Type B pancreatic cell (in vitro differentiated cells): ENCODE measurements around the gene MED12L. TPM values are rescaled to one million over a fixed set of nuclear protein-coding genes. Genes with fewer than 3 reads are reported as not detected.

ENCODE experiments used
- DNase-seq: peaks from one replicate; pipeline ENCODE4 v3.0.0; 2021; ENCODE audit warnings: mixed read lengths; ENCODE audit not compliant: unreplicated experiment; ENCODE audit errors: extremely low spot score
- H3K27ac Mint-ChIP-seq: 2 replicates; pipeline ENCODE4 v1.8.0; 2021; ENCODE audit warnings: mild to moderate bottlenecking, mixed read lengths
- H3K27me3 Mint-ChIP-seq: 2 replicates; pipeline ENCODE4 v1.8.0; 2021; ENCODE audit warnings: mixed read lengths
- H3K36me3 Mint-ChIP-seq: 2 replicates; pipeline ENCODE4 v1.8.0; 2021; ENCODE audit warnings: mixed read lengths
- H3K4me1 Mint-ChIP-seq: one replicate; pipeline ENCODE4 v1.8.0; 2021; ENCODE audit warnings: mixed read lengths; ENCODE audit not compliant: unreplicated experiment
- H3K4me3 Mint-ChIP-seq: 2 replicates; pipeline ENCODE4 v1.8.0; 2021; ENCODE audit warnings: mild to moderate bottlenecking, mixed read lengths
- H3K9me3 Mint-ChIP-seq: 2 replicates; pipeline ENCODE4 v1.8.0; 2021; ENCODE audit warnings: mixed read lengths
- CTCF ChIP-seq: fragments of 200-600 bp; sonication (generic); conservative IDR thresholded peaks from 2 replicates; pipeline ENCODE4 v1.5.0; 2021; ENCODE audit warnings: antibody characterized with exemption, mild to moderate bottlenecking
- total RNA-seq: library from RNA; stranded (reverse); gene quantifications from 2 replicates; pipeline ENCODE4 v1.2.1, GENCODE V29; 2021; ENCODE audit warnings: low replicate concordance

The MED12L gene
- total RNA-seq, 1 donor from 2014 or later = 6.4 TPM

GRCh38 chr3:151309566-151309965, 224.1 kb downstream of the MED12L start:
- Mint-ChIP-seq H3K4me1 (peaks cover 5% of the 10 kb centered on the region), H3K36me3 (no peaks in the 10 kb centered on the region), H3K4me3 (no peak overlapping the region), H3K27me3 (no peaks in the 10 kb centered on the region), H3K27ac (no peak overlapping the region), H3K9me3 (no peaks in the 10 kb centered on the region)
- DNase-seq = no peak
- TF ChIP-seq CTCF = no peak

- Mint-ChIP-seq H3K27me3 (no peaks in the 10 kb centered on the region), H3K4me1 (no peaks in the 10 kb centered on the region), H3K36me3 (no peaks in the 10 kb centered on the region), H3K4me3 (no peak overlapping the region), H3K9me3 (no peaks in the 10 kb centered on the region), H3K27ac (no peak overlapping the region)
- no peak for DNase-seq
- TF ChIP-seq CTCF = no peak
Measured at GRCh38 chr3:151312972-151313371, 227.5 kb downstream of the MED12L start.

- DNase-seq = no peak
- H3K9me3 Mint-ChIP-seq = no peaks in the 10 kb centered on the region
- TF ChIP-seq CTCF = no peak
- H3K27ac Mint-ChIP-seq = no peak overlapping the region
- peak overlapping the region; percentile 80 for H3K4me3 Mint-ChIP-seq
- H3K27me3 Mint-ChIP-seq = no peaks in the 10 kb centered on the region
- no peaks in the 10 kb centered on the region for H3K4me1 Mint-ChIP-seq
- no peaks in the 10 kb centered on the region for H3K36me3 Mint-ChIP-seq
Measured at GRCh38 chr3:151314137-151314536, 228.7 kb downstream of the MED12L start.

- Mint-ChIP-seq H3K36me3 (no peaks in the 10 kb centered on the region), H3K27ac (peak overlapping the region; percentile 97), H3K4me3 (peak overlapping the region; percentile 80), H3K9me3 (no peaks in the 10 kb centered on the region), H3K4me1 (no peaks in the 10 kb centered on the region), H3K27me3 (no peaks in the 10 kb centered on the region)
- DNase-seq = no peak
- no peak for TF ChIP-seq CTCF
Measured at GRCh38 chr3:151314593-151314992, 229.1 kb downstream of the MED12L start.

- TF ChIP-seq CTCF = no peak
- Mint-ChIP-seq H3K4me1 (no peaks in the 10 kb centered on the region), H3K27ac (peak overlapping the region; percentile 97), H3K9me3 (no peaks in the 10 kb centered on the region), H3K36me3 (no peaks in the 10 kb centered on the region), H3K27me3 (no peaks in the 10 kb centered on the region), H3K4me3 (peak overlapping the region; percentile 80)
- DNase-seq = no peak
Measured at GRCh38 chr3:151315136-151315535, 229.7 kb downstream of the MED12L start.

GRCh38 chr3:151315846-151316245, 230.4 kb downstream of the MED12L start:
- H3K36me3 Mint-ChIP-seq = no peaks in the 10 kb centered on the region
- peak overlapping the region; percentile 97 for H3K27ac Mint-ChIP-seq
- no peaks in the 10 kb centered on the region for H3K27me3 Mint-ChIP-seq
- no peak for TF ChIP-seq CTCF
- no peaks in the 10 kb centered on the region for H3K9me3 Mint-ChIP-seq
- H3K4me3 Mint-ChIP-seq = peak overlapping the region; percentile 80
- no peak for DNase-seq
- H3K4me1 Mint-ChIP-seq = no peaks in the 10 kb centered on the region
